Measurements from ENCODE around the gene MAN2C1. TPM values are rescaled to one million over a fixed set of nuclear protein-coding genes. Genes with fewer than 3 reads are reported as not detected.

The MAN2C1 gene
- 196 and 200 TPM in 2 replicates for total RNA-seq
- long read RNA-seq, partial matches to known transcripts: 4 of 14 reads
- long read RNA-seq, other reads (novel, unspliced or antisense): 6 of 14 reads

DNA sequence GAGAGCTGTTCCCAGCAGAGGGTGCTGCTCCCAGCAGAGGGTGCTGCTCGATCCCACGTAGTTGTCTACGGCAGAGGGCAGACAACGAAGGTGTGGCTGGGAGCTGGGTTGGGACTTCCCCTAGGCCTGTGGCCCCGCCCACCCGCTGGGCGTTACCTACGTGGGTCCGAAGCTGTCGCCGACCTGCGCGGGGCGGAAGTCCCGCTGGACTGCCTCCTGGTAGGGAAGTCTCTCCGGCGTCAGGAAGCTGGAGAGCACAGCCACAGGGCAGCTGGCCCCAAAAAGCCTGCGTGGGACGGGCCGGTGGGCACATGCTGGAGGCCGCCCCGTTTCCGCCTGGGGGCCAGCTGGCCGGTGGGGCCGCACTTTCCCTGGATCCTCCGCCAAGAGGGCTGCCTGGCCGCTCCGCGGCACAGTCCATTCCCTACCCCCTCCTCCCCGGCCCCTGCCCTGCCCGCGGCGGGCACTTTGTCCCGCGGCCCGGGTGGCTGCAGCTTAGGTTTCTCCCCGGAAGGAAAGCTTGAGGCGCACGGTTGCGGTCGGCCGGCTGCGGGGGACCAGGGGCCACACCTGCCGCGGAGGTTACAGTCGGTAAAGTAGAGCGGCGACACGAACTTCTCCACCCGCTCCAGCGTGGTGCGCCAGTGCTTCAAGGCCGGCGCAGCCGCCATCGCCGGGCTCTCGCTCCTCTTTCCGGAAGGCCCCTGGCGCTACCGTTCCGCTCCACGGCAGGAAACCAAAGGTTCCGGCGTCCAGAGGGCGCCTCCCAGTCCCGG, at the start of gene MAN2C1:
Gene MAN2C1, minus strand, starts transcription at position 695 of the 776 bp plus-strand sequence. Its CDS starts 24 bp downstream, at position 671.
- TF ChIP-seq, protein P1, sequence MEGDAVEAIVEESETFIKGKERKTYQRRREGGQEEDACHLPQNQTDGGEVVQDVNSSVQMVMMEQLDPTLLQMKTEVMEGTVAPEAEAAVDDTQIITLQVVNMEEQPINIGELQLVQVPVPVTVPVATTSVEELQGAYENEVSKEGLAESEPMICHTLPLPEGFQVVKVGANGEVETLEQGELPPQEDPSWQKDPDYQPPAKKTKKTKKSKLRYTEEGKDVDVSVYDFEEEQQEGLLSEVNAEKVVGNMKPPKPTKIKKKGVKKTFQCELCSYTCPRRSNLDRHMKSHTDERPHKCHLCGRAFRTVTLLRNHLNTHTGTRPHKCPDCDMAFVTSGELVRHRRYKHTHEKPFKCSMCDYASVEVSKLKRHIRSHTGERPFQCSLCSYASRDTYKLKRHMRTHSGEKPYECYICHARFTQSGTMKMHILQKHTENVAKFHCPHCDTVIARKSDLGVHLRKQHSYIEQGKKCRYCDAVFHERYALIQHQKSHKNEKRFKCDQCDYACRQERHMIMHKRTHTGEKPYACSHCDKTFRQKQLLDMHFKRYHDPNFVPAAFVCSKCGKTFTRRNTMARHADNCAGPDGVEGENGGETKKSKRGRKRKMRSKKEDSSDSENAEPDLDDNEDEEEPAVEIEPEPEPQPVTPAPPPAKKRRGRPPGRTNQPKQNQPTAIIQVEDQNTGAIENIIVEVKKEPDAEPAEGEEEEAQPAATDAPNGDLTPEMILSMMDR (IDR thresholded peaks at IDR 0.05; ENCODE audit: unreplicated experiment): peak; percentile 70
- peak; percentile 91 for DNase-seq (ENCODE audit: low spot score, unreplicated experiment)
- H3K36me3 Mint-ChIP-seq (ENCODE audit: insufficient read depth): peaks cover 9% of the 10 kb centered on the region
- H3K9me3 Mint-ChIP-seq (ENCODE audit: low read depth): no peaks in the 10 kb centered on the region
- peak within 1 kb of the TSS; percentile 88 for H3K4me3 Mint-ChIP-seq (ENCODE audit: low read depth)
- H3K4me1 Mint-ChIP-seq (ENCODE audit: low read depth): peaks cover 13% of the 10 kb centered on the region
- H3K27ac Mint-ChIP-seq: peak within 1 kb of the TSS; percentile 97
- no peaks in the 10 kb centered on the region for H3K27me3 Mint-ChIP-seq

DNA sequence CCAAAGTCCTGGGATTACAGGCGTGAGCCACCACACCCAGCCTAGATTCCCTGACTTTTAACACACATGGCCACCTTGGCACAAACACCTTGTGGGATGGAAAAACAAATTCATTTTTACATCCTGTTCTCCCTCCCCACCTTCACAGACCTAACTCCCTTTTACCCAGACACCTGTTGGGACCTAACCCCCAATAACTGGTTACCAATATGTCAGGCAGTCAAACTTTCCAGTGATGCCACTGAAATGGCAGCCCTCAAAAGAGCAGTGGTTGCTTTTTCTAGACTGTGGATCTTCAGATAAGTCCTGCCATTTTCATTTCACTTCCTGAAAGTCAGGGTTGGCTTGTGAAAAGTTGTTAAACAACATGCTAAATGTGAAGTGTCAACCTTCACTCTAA, 48.2 kb upstream of the MAN2C1 start:
- TF ChIP-seq, protein P1 (IDR thresholded peaks at IDR 0.05; ENCODE audit: unreplicated experiment): no peak
- Mint-ChIP-seq H3K36me3 (ENCODE audit: insufficient read depth) (peaks cover 17% of the 10 kb centered on the region), H3K4me3 (ENCODE audit: low read depth) (no peak overlapping the region), H3K27me3 (no peaks in the 10 kb centered on the region), H3K4me1 (ENCODE audit: low read depth) (no peaks in the 10 kb centered on the region), H3K27ac (no peak overlapping the region), H3K9me3 (ENCODE audit: low read depth) (no peaks in the 10 kb centered on the region)
- no peak for DNase-seq (ENCODE audit: low spot score, unreplicated experiment)

DNA sequence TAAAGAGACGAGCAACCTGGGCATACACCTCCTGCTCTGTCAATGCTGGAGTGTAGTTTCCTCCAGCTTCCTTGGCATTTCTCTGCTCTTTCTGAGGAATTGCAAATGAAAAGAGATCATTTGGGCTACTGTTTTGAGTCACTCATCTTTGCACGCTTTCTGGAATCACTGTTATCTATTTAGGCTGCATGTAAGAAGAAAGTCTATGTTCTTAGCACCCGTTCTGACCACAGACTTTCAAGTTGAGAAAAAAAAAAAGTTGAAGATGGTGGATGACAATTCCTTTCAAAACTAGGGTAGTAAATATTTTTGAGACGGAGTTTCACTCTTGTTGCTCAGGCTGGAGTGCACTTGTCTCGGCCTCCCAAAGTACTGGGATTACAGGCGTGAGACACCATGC, 41.8 kb upstream of the MAN2C1 start:
- no peak for DNase-seq (ENCODE audit: low spot score, unreplicated experiment)
- TF ChIP-seq, protein P1 (IDR thresholded peaks at IDR 0.05; ENCODE audit: unreplicated experiment): no peak
- no peak overlapping the region for H3K4me3 Mint-ChIP-seq (ENCODE audit: low read depth)
- no peaks in the 10 kb centered on the region for H3K9me3 Mint-ChIP-seq (ENCODE audit: low read depth)
- H3K27ac Mint-ChIP-seq: no peak overlapping the region
- H3K4me1 Mint-ChIP-seq (ENCODE audit: low read depth): no peaks in the 10 kb centered on the region
- peaks cover 49% of the 10 kb centered on the region for H3K36me3 Mint-ChIP-seq (ENCODE audit: insufficient read depth)
- no peaks in the 10 kb centered on the region for H3K27me3 Mint-ChIP-seq

DNA sequence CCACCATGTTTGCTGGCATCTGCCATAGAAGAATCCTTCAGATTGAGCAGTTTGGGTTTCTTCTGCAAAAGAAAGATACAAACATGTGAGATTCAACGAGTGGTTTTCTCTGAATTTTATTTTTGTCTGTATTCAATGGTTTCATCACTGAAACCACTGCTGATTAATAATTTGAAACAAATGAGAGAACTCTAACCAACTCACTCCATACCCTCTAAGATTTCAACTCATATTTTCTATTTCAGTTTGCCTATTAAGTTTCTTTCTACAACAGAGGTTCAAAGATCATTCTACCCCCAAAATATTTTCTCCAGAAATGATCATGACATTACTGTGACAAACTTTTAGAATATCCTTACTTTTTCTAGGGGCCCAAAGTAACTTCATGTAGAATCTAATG, 38.7 kb upstream of the MAN2C1 start:
- Mint-ChIP-seq H3K36me3 (ENCODE audit: insufficient read depth) (peaks cover 43% of the 10 kb centered on the region), H3K27ac (no peak overlapping the region), H3K9me3 (ENCODE audit: low read depth) (no peaks in the 10 kb centered on the region), H3K27me3 (no peaks in the 10 kb centered on the region), H3K4me3 (ENCODE audit: low read depth) (no peak overlapping the region), H3K4me1 (ENCODE audit: low read depth) (no peaks in the 10 kb centered on the region)
- DNase-seq (ENCODE audit: low spot score, unreplicated experiment): no peak
- TF ChIP-seq, protein P1 (IDR thresholded peaks at IDR 0.05; ENCODE audit: unreplicated experiment): no peak

DNA sequence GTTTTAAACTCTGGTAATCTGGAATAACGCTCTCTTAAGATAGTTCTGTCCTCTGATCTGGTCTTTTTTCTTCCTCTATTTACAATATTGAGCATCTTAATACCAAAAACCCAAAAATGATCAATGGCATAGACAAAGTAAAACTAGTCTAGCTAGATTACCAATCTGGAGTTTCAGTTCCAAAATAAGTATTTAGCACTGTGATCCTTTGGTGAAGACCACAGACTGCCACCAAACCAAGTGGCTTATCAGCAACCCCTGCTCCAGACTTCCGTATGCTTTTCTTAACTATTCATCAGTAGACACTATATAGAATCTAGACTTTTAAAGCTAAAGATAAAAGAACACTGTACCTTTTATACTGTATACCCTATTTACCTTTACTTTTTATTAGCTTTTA, 35.5 kb upstream of the MAN2C1 start:
- no peak overlapping the region for H3K4me3 Mint-ChIP-seq (ENCODE audit: low read depth)
- peaks cover 36% of the 10 kb centered on the region for H3K36me3 Mint-ChIP-seq (ENCODE audit: insufficient read depth)
- DNase-seq (ENCODE audit: low spot score, unreplicated experiment): no peak
- H3K4me1 Mint-ChIP-seq (ENCODE audit: low read depth): no peaks in the 10 kb centered on the region
- H3K27me3 Mint-ChIP-seq: no peaks in the 10 kb centered on the region
- no peaks in the 10 kb centered on the region for H3K9me3 Mint-ChIP-seq (ENCODE audit: low read depth)
- no peak overlapping the region for H3K27ac Mint-ChIP-seq
- TF ChIP-seq, protein P1 (IDR thresholded peaks at IDR 0.05; ENCODE audit: unreplicated experiment): no peak
